Parathyroid adenoma (tissue), 2 donors: ENCODE data around the gene MRPL19.
A peak's percentile ranks its signal among the peaks of the same experiment; 100 is the strongest.

ENCODE experiments used
- H2AFZ ChIP-seq: fragments of 300-600 bp; sonication (generic); one replicate; pipeline ENCODE4 v1.7.0; 2017; ENCODE audit warnings: antibody characterized with exemption, mild to moderate bottlenecking
- H3K27ac ChIP-seq: fragments of 300-600 bp; sonication (generic); one replicate; pipeline ENCODE4 v1.7.0; 2017
- H3K27me3 ChIP-seq: fragments of 300-600 bp; sonication (generic); one replicate; pipeline ENCODE4 v1.7.0; 2017; ENCODE audit warnings: low read length; ENCODE audit not compliant: control insufficient read depth, insufficient read depth
- H3K36me3 ChIP-seq: fragments of 300-600 bp; sonication (generic); one replicate; pipeline ENCODE4 v1.7.0; 2017; ENCODE audit warnings: low read length; ENCODE audit not compliant: control insufficient read depth, insufficient read depth
- H3K4me1 ChIP-seq: fragments of 300-600 bp; sonication (generic); one replicate; pipeline ENCODE4 v1.7.0; 2017; ENCODE audit warnings: control low read depth
- H3K4me2 ChIP-seq: fragments of 300-600 bp; sonication (generic); one replicate; pipeline ENCODE4 v1.7.0; 2017; ENCODE audit warnings: low read length
- H3K4me3 ChIP-seq: fragments of 300-600 bp; sonication (generic); one replicate; pipeline ENCODE4 v1.7.0; 2017; ENCODE audit warnings: low read depth, low read length
- H3K79me2 ChIP-seq: fragments of 300-600 bp; sonication (generic); one replicate; pipeline ENCODE4 v1.7.0; 2017; ENCODE audit warnings: control low read depth
- H3K9ac ChIP-seq: fragments of 300-600 bp; sonication (generic); one replicate; pipeline ENCODE4 v1.7.0; 2017; ENCODE audit warnings: mild to moderate bottlenecking
- H3K9me3 ChIP-seq: fragments of 300-600 bp; sonication (generic); one replicate; pipeline ENCODE4 v1.7.0; 2017; ENCODE audit warnings: low read length; ENCODE audit not compliant: control insufficient read depth
- CTCF ChIP-seq: fragments of 300-600 bp; sonication (generic); IDR thresholded peaks from one replicate; pipeline ENCODE4 v1.7.0; 2017; ENCODE audit warnings: antibody characterized with exemption, mild to moderate bottlenecking
- donor health status: primary hyperparathyroidism.

Gene MRPL19

DNA sequence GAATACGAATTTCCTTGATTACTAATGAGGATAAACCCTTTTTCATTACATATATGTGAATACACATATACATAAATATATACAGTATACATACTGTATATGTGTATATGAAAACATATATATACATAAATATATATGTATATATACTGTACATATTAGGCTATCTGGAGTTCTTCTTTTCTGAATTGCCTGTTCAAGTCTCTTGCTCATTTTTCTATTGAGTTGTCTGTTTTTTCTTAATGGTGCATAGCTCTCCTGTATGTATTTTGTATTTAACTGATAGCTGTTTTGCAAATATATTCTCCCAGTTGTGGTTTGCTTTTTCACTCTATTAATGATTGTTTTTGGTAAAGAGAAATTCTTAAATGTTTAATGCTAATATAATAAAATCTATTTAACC, 73.0 kb downstream of the MRPL19 start:
- Histone ChIP-seq H3K4me2 (no peak overlapping the region), H3K27me3 (no peaks in the 10 kb centered on the region), H2AFZ (no peak overlapping the region), H3K4me1 (no peaks in the 10 kb centered on the region), H3K4me3 (no peak overlapping the region), H3K9me3 (no peaks in the 10 kb centered on the region), H3K36me3 (no peaks in the 10 kb centered on the region), H3K79me2 (no peaks in the 10 kb centered on the region), H3K9ac (no peak overlapping the region), H3K27ac (no peak overlapping the region)
- no peak for TF ChIP-seq CTCF

DNA sequence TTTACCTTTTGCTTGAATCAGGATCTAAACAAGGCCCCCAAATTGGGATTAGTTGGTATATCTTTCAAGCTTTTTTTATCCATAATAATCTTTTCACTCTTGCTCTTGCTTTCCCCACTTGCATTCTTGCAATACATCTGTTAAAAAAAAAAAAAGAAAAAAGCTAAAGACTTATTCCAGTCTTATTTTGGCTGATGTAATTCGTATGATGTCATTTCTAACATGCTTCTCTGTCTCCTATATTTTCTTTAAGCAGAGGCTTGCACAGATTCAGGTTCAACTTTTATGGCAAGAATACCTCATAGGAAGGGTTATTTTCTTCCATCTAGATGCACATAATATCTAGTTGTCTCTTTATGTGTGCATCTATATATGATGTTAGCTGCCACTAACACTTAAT, 73.9 kb downstream of the MRPL19 start:
- Histone ChIP-seq H3K36me3 (no peaks in the 10 kb centered on the region), H3K4me3 (no peak overlapping the region), H3K4me2 (no peak overlapping the region), H2AFZ (no peak overlapping the region), H3K9me3 (no peaks in the 10 kb centered on the region), H3K79me2 (no peaks in the 10 kb centered on the region), H3K27ac (no peak overlapping the region), H3K4me1 (no peaks in the 10 kb centered on the region), H3K27me3 (no peaks in the 10 kb centered on the region), H3K9ac (no peak overlapping the region)
- no peak for TF ChIP-seq CTCF

DNA sequence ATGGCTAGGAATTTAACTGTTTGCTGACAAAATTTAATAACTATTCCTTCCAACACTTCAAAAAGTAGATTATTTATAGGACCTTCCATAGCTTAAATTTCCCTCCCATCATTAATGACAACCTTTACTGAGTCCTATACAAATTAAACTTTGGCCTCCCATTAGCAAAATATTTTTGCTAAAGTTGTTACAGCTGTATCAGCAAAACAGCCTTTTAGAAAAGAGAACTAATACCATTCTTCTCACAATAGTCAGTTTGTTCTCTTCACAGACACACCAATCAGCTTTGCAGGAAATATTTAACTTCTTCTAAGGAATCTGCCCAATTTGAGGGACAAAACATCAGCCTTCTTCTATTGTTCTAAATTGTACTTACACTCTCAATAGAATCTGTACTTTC, 76.1 kb downstream of the MRPL19 start:
- Histone ChIP-seq H3K27ac (no peak overlapping the region), H3K4me1 (no peaks in the 10 kb centered on the region), H3K4me3 (no peak overlapping the region), H3K79me2 (no peaks in the 10 kb centered on the region), H3K4me2 (no peak overlapping the region), H3K27me3 (no peaks in the 10 kb centered on the region), H3K9ac (no peak overlapping the region), H3K36me3 (no peaks in the 10 kb centered on the region), H3K9me3 (no peaks in the 10 kb centered on the region), H2AFZ (no peak overlapping the region)
- TF ChIP-seq CTCF: no peak

DNA sequence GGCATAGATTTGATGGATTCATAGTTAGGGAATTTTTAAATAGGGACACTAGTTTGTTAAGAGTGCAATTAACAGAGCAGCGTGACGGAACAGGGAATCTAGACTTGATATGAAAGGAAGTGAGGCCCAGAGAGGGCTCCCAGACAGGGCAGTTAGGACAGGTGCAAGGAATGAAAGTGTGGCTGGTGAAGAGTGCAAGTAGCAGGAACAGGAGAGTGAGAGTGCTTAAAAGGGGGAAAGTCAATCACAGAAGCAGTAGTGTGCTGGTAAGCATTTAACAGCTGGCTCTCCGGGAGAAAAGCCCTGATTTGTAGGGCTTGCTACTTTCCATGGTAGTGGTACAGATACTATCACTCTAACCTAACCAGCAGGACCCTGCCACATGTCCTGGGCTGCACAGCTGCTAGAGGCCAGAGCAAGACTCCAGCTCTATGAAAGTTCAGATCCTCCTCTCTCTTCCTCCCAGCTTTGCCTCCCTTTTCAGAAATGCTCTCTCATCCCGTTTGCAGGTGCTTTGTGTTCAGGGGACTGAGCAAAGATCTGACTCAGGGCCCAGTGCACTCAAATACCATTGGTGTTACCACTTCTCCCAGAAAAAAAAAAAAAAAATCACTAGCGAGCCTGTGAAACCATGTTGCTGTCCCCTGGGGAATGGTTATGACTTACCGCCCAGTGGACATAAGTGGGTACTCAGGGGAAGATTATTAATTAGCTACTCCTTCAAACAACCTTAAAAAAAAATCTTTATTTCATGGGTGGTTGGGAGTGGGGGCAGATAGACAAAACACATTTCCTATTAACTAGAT, 82.2 kb downstream of the MRPL19 start:
- Histone ChIP-seq H3K9ac (no peak overlapping the region), H2AFZ (no peak overlapping the region), H3K36me3 (no peaks in the 10 kb centered on the region), H3K79me2 (no peaks in the 10 kb centered on the region), H3K9me3 (no peaks in the 10 kb centered on the region), H3K27ac (no peak overlapping the region), H3K4me1 (no peaks in the 10 kb centered on the region), H3K4me3 (no peak overlapping the region), H3K4me2 (no peak overlapping the region), H3K27me3 (no peaks in the 10 kb centered on the region)
- TF ChIP-seq CTCF: no peak

DNA sequence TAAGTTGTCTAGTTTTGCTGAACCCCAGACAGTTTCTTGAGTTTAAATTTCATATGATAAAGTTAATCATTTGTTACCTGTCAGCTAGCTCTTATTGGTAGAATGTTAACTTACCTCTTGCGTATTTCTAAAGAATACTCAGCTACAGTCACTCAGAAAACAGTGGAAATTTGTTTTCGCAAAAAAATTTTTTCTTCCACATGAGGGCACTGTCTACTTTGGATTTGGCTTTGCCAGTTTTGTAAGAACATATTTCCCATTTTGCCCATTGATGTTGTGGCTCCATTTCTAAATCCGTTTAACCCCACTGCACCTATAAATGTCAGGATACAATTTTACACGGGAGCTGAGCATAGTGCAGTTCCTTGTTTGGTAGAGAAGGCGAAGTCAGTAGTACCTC, 83.3 kb downstream of the MRPL19 start:
- Histone ChIP-seq H3K4me3 (no peak overlapping the region), H3K4me2 (no peak overlapping the region), H3K79me2 (no peaks in the 10 kb centered on the region), H2AFZ (no peak overlapping the region), H3K36me3 (no peaks in the 10 kb centered on the region), H3K4me1 (no peaks in the 10 kb centered on the region), H3K9ac (no peak overlapping the region), H3K27me3 (no peaks in the 10 kb centered on the region), H3K27ac (no peak overlapping the region), H3K9me3 (no peaks in the 10 kb centered on the region)
- TF ChIP-seq CTCF: peak; percentile 9
